ENCODE measurements around the gene FSCN2. TPM values are rescaled to one million over a fixed set of nuclear protein-coding genes. Genes with fewer than 3 reads are reported as not detected.

Gene FSCN2
- total and polyA plus RNA-seq, 10 of the 15 experiments (the other 5 are each of a cell fraction or from before 2014, with no cell fraction given) = 0.12 to 2.1 (median 0.65) TPM; not detected in 3

GRCh38 chr17:81528651-81529436 lies 667 bp downstream of the FSCN2 start:
- BruUV-seq (replicated peaks) = no TSS peak
- TF ChIP-seq POLR2A (IDR thresholded peaks at IDR 0.05; ENCODE audit: low read depth, low read length) (peak; percentile 28; the same call in 1 of the 2 replicates), MTA2 (IDR thresholded peaks at IDR 0.05; ENCODE audit: low read depth) (no peak)
- no peak overlapping the region for H3K9ac ChIP-seq (ENCODE audit: control insufficient read depth, insufficient read depth, low read length)
- ChIA-PET CTCF (interaction anchor here (1.0 kb wide), 1 partner anchor 69 kb away, joined by 3 read pairs; no protein-coding TSS in a partner anchor), POLR2A (no interaction called here), SMC1A (ENCODE audit: uncharacterized antibody, unreplicated experiment) (no interaction called here), RAD21 (ENCODE audit: unreplicated experiment) (no interaction called here)
- no peaks in the 10 kb centered on the region for H3K36me3 ChIP-seq (ENCODE audit: control insufficient read depth in 2 of 2, insufficient read depth in 2 of 2, low read length in 1 of 2)
- H2AFZ ChIP-seq (ENCODE audit: control insufficient read depth, low read depth, low read length) = no peak overlapping the region
- no peak overlapping the region for H3K27ac ChIP-seq (ENCODE audit: control insufficient read depth, insufficient read depth)
- 72% methylated on average over 45 of the region's 62 CpGs for WGBS (ENCODE audit: insufficient coverage, insufficient replicate concordance, low lambda C conversion rate, missing lambda C conversion rate)
- H3K79me2 ChIP-seq (ENCODE audit: control insufficient read depth, insufficient read depth, low read length) = no peaks in the 10 kb centered on the region
- no peak for FAIRE-seq
- no peak for DNase-seq (ENCODE audit: low read depth, low spot score)
- intact Hi-C loops (cut with micrococcal nuclease; ENCODE audit: unreplicated experiment) = no loop called here
- no peaks in the 10 kb centered on the region for H3K9me3 ChIP-seq (replicated peaks; ENCODE audit: control insufficient read depth, insufficient read depth, low read length)
- H3K4me2 ChIP-seq (ENCODE audit: control insufficient read depth, insufficient read depth) = no peak overlapping the region
- no peak for ATAC-seq
- no peaks in the 10 kb centered on the region for H3K4me1 ChIP-seq (ENCODE audit: control insufficient read depth, insufficient read depth, low read length)
- H4K20me1 ChIP-seq (ENCODE audit: control insufficient read depth, insufficient read depth) = no peaks in the 10 kb centered on the region
- H3K4me3 ChIP-seq = no peak overlapping the region
- H3K27me3 ChIP-seq (replicated peaks in 1 of 2; ENCODE audit: control insufficient read depth in 2 of 2, insufficient read depth in 2 of 2, low read length in 1 of 2) = no peaks in the 10 kb centered on the region
- in situ Hi-C loops (cut with MboI) = no loop called here

DNA sequence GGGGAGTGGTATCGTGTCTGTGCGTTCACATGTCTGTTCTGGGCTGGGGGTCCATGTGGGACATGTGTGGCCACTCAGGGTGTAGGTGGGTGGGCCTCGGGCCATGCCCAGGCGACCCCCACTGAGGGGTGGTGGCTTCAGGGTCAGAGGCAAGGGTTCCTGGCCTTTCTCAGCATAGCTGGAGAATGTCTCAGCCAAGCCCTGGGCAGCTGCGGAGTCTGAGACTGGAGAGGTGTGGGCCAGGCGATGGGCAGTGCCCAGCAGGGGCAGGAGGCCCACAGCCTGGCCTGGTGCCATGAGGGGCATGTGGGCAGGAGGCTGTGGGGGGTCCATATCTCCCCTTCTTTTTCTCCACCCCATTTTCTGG lies 1.2 kb downstream of the FSCN2 start:
- in situ Hi-C loops (cut with MboI) = no loop called here
- WGBS (ENCODE audit: insufficient coverage, insufficient replicate concordance, low lambda C conversion rate, missing lambda C conversion rate) = 60% methylated on average over 6 of the region's 6 CpGs
- TF ChIP-seq, protein P1, sequence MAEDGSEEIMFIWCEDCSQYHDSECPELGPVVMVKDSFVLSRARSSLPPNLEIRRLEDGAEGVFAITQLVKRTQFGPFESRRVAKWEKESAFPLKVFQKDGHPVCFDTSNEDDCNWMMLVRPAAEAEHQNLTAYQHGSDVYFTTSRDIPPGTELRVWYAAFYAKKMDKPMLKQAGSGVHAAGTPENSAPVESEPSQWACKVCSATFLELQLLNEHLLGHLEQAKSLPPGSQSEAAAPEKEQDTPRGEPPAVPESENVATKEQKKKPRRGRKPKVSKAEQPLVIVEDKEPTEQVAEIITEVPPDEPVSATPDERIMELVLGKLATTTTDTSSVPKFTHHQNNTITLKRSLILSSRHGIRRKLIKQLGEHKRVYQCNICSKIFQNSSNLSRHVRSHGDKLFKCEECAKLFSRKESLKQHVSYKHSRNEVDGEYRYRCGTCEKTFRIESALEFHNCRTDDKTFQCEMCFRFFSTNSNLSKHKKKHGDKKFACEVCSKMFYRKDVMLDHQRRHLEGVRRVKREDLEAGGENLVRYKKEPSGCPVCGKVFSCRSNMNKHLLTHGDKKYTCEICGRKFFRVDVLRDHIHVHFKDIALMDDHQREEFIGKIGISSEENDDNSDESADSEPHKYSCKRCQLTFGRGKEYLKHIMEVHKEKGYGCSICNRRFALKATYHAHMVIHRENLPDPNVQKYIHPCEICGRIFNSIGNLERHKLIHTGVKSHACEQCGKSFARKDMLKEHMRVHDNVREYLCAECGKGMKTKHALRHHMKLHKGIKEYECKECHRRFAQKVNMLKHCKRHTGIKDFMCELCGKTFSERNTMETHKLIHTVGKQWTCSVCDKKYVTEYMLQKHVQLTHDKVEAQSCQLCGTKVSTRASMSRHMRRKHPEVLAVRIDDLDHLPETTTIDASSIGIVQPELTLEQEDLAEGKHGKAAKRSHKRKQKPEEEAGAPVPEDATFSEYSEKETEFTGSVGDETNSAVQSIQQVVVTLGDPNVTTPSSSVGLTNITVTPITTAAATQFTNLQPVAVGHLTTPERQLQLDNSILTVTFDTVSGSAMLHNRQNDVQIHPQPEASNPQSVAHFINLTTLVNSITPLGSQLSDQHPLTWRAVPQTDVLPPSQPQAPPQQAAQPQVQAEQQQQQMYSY (CRISPR knock-in tag; IDR thresholded peaks at IDR 0.05) = no peak
- no peak for TF ChIP-seq KDM1A (IDR thresholded peaks at IDR 0.05; ENCODE audit: borderline replicate concordance)
- no peak for TF ChIP-seq USF2 (IDR thresholded peaks at IDR 0.05; ENCODE audit: borderline replicate concordance, low read depth, low read length)
- no peak for TF ChIP-seq EGR1 (IDR thresholded peaks at IDR 0.05; ENCODE audit: borderline replicate concordance in 1 of 2, low read depth in 2 of 2, low read length in 2 of 2)
- TF ChIP-seq, protein P2, sequence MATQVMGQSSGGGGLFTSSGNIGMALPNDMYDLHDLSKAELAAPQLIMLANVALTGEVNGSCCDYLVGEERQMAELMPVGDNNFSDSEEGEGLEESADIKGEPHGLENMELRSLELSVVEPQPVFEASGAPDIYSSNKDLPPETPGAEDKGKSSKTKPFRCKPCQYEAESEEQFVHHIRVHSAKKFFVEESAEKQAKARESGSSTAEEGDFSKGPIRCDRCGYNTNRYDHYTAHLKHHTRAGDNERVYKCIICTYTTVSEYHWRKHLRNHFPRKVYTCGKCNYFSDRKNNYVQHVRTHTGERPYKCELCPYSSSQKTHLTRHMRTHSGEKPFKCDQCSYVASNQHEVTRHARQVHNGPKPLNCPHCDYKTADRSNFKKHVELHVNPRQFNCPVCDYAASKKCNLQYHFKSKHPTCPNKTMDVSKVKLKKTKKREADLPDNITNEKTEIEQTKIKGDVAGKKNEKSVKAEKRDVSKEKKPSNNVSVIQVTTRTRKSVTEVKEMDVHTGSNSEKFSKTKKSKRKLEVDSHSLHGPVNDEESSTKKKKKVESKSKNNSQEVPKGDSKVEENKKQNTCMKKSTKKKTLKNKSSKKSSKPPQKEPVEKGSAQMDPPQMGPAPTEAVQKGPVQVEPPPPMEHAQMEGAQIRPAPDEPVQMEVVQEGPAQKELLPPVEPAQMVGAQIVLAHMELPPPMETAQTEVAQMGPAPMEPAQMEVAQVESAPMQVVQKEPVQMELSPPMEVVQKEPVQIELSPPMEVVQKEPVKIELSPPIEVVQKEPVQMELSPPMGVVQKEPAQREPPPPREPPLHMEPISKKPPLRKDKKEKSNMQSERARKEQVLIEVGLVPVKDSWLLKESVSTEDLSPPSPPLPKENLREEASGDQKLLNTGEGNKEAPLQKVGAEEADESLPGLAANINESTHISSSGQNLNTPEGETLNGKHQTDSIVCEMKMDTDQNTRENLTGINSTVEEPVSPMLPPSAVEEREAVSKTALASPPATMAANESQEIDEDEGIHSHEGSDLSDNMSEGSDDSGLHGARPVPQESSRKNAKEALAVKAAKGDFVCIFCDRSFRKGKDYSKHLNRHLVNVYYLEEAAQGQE (IDR thresholded peaks at IDR 0.05; ENCODE audit: low read depth, low read length) = no peak

More for the DNA sequence above, 1.2 kb downstream of the FSCN2 start:
- FAIRE-seq = no peak
- intact Hi-C loops (cut with micrococcal nuclease; ENCODE audit: unreplicated experiment) = no loop called here
- CTCF ChIA-PET = interaction anchor here (1.1 kb wide), 1 partner anchor 277 kb away, joined by 5 read pairs; no protein-coding TSS in a partner anchor
- DNase-seq (ENCODE audit: low read depth, low spot score) = no peak
- BruUV-seq (replicated peaks) = no TSS peak
- Histone ChIP-seq H3K4me3 (no peak overlapping the region), H3K9ac (ENCODE audit: control insufficient read depth, insufficient read depth, low read length) (no peak overlapping the region), H3K9me3 (replicated peaks; ENCODE audit: control insufficient read depth, insufficient read depth, low read length) (no peaks in the 10 kb centered on the region), H3K4me2 (ENCODE audit: control insufficient read depth, insufficient read depth) (no peak overlapping the region), H3K4me1 (ENCODE audit: control insufficient read depth, insufficient read depth, low read length) (no peaks in the 10 kb centered on the region), H2AFZ (ENCODE audit: control insufficient read depth, low read depth, low read length) (no peak overlapping the region), H4K20me1 (ENCODE audit: control insufficient read depth, insufficient read depth) (no peaks in the 10 kb centered on the region), H3K27me3 (replicated peaks in 1 of 2; ENCODE audit: control insufficient read depth in 2 of 2, insufficient read depth in 2 of 2, low read length in 1 of 2) (no peaks in the 10 kb centered on the region), H3K79me2 (ENCODE audit: control insufficient read depth, insufficient read depth, low read length) (no peaks in the 10 kb centered on the region), H3K27ac (ENCODE audit: control insufficient read depth, insufficient read depth) (no peak overlapping the region), H3K36me3 (ENCODE audit: control insufficient read depth in 2 of 2, insufficient read depth in 2 of 2, low read length in 1 of 2) (no peaks in the 10 kb centered on the region)
- POLR2A ChIA-PET = interaction anchor here (0.5 kb wide), 1 partner anchor 33 kb away, joined by 4 read pairs; no protein-coding TSS in a partner anchor
- RAD21 ChIA-PET (ENCODE audit: unreplicated experiment) = no interaction called here
- ATAC-seq = no peak
- SMC1A ChIA-PET (ENCODE audit: uncharacterized antibody, unreplicated experiment) = no interaction called here

Measured in GM12878 (cell line).